ENCODE results near the gene HOXA4. TPM values are rescaled to one million over a fixed set of nuclear protein-coding genes. Genes with fewer than 3 reads are reported as not detected.

Gene HOXA4
- total and polyA plus RNA-seq, 2 of the 8 experiments (the other 6 are each of a cell fraction or from before 2014, with no cell fraction given) = not detected

DNA sequence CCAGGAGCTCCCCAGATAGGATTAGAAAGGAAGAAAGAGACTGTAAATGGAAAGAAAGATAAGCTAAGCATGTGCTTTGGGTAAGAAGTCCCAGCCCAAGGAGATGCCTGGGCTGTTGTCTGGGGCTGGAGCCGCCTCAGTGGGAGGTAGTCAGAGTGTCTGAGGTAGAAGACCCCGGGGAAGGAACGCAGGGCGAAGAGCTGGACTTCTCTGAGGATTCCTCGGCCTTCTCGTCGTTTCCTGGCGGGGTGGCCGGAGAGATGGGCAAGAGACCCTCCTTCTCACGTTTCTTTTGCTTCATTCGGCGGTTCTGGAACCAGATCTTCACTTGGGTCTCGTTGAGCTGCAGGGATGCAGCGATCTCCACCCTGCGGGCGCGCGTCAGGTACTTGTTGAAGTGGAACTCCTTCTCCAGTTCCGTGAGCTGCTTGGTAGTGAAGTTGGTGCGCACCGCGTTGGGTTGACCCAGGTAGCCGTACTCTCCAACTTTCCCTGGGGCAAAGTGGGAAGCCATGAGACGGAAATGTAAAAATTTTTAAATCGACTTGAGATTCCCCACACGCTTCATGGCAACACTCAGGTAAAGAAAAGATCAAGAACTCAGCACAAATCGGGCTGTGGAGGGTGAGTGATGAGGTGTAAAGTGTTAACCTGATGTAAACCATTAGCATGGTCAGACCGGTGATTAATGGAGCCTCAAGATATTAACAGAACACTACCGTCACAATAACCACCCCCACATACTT is 36.1 kb downstream of the HOXA4 start (continued):
- no peak for TF ChIP-seq KDM1A (IDR thresholded peaks at IDR 0.05; ENCODE audit: borderline replicate concordance, low read length)
- no peak for TF ChIP-seq CTBP2 (IDR thresholded peaks at IDR 0.05; ENCODE audit: borderline replicate concordance, insufficient read depth, insufficient read length, low read length)
- no peak for TF ChIP-seq CREB1 (IDR thresholded peaks at IDR 0.05)
- no peak for TF ChIP-seq MAX (IDR thresholded peaks at IDR 0.05)
- no peak for TF ChIP-seq CEBPB (IDR thresholded peaks at IDR 0.05; ENCODE audit: low read depth, low read length)
- TF ChIP-seq CBX5 (IDR thresholded peaks at IDR 0.05; ENCODE audit: low read depth, low read length) = no peak
- no peak for TF ChIP-seq EP300 (IDR thresholded peaks at IDR 0.05; ENCODE audit: borderline replicate concordance in 1 of 2, low read depth in 2 of 2, low read length in 2 of 2)
- peak; percentile 34; the same call in 1 of the 2 replicates for TF ChIP-seq CBX8 (IDR thresholded peaks at IDR 0.05; ENCODE audit: borderline replicate concordance, low read depth, low read length)
- TF ChIP-seq RBBP5 (IDR thresholded peaks at IDR 0.05; ENCODE audit: borderline replicate concordance, low read depth, low read length) = no peak
- no peak for TF ChIP-seq EGR1 (IDR thresholded peaks at IDR 0.05; ENCODE audit: borderline replicate concordance, low read depth, low read length)
- no peak for TF ChIP-seq RXRA (IDR thresholded peaks at IDR 0.05; ENCODE audit: insufficient read depth, low read depth, low read length)
- TF ChIP-seq TAF7 (optimal IDR thresholded peaks at IDR 0.05; ENCODE audit: borderline replicate concordance, low read depth, low read length) = no peak
- TF ChIP-seq GTF2F1 (IDR thresholded peaks at IDR 0.05; ENCODE audit: borderline replicate concordance, low read depth, low read length) = no peak
- TF ChIP-seq, protein P1, sequence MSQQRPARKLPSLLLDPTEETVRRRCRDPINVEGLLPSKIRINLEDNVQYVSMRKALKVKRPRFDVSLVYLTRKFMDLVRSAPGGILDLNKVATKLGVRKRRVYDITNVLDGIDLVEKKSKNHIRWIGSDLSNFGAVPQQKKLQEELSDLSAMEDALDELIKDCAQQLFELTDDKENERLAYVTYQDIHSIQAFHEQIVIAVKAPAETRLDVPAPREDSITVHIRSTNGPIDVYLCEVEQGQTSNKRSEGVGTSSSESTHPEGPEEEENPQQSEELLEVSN (IDR thresholded peaks at IDR 0.05) = no peak
- TF ChIP-seq SUZ12 (IDR thresholded peaks at IDR 0.05; ENCODE audit: low read length) = peak; percentile 96
- no peak for TF ChIP-seq BACH1 (IDR thresholded peaks at IDR 0.05; ENCODE audit: low read length)
- no peak for TF ChIP-seq BRCA1 (IDR thresholded peaks at IDR 0.05; ENCODE audit: low read depth, low read length)
- TF ChIP-seq TEAD4 (IDR thresholded peaks at IDR 0.05; ENCODE audit: low read depth, low read length) = no peak
